Fibroblast of mammary gland (primary cell): ENCODE data around the gene DGCR6.
"Not testable (repeated sequence)": the region's sequence is repeated elsewhere in the genome, so short reads cannot be mapped to it uniquely, and the experiment has no call there.

ENCODE experiments used
- DNase-seq: peaks from one replicate; pipeline ENCODE4 v3.0.0-alpha.2; 2010; ENCODE audit warnings: low read depth
- H3K4me3 ChIP-seq: 2 replicates; pipeline ENCODE4 v1.5.1; 2011; ENCODE audit warnings: low read depth, mild to moderate bottlenecking, low read length, moderate library complexity; ENCODE audit not compliant: control insufficient read depth

DGCR6 gene

DNA sequence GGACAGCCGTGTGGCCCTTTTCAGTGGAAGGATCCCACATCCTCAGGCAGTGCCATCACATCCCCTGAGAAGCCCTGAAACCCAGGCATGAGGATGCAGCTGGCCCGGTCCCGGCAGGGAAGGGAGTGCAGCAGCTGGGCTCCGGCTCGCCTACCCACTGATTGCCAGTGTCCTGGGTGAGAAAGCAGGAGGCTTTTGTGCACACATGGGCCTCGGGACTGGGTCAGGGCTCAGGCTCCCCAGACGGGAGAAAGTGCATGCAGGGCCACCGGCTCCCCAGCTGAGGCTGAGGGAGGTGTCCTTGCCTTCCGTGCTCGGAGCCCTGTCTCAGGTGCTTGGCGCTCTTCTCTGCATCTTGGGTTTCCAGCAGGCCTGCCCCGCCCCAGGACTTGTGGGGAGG lies 53.6 kb downstream of the DGCR6 start:
- DNase-seq, H3K4me3 ChIP-seq: not testable (repeated sequence)

DNA sequence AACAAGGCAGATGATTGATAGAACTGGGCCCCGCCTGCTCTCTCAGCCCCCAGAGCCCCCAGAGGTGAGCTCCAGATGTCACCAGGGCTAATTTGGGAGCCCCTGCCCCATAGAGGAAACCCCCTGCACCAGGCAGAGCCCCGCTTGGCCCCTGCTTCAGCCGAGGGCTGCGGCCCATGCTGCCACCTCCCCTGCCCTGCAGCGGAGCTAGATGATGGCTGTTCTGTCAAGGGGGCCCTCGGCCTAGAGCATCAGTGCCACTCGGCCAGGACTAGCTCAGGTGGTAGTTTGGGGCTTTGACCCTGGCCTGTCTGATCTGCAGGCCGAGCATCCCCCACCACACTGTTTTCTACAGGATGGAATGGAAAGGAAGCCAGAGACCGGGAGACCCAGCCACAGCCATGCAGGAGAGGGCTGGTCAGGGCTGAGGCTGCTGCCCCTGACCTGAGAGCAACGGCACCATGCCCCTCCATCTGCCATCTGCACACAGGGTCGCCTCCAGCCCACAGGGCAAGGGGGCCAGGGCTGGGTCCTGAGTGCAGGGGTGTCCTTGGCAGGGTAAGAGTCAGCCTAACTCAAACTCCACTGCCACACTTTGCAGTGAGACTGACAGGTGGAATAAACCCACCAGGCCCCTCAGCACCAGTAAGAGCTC lies 54.2 kb downstream of the DGCR6 start:
- not testable (repeated sequence) for DNase-seq, H3K4me3 ChIP-seq

DNA sequence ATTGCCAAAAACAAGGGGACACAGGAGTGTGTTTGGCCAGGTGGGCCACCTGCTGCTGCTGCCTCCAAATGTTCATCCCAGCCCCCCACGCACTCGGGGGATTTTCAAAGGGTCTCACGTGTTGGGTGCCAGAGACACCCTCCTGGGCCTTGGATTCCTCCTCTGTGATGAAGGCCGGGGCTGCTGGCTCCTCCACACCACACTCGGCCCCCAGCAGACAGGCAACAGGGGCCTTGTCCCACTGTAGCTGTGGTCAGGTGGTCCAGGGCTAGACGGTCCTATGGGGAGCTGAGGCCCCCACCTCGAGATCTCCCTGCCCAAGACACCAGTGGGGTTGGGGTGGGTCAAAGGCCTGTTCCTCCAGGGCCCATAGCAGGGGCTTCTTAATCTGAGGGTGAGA lies 55.1 kb downstream of the DGCR6 start:
- DNase-seq, H3K4me3 ChIP-seq: not testable (repeated sequence)
